IMR-90 (cell line): ENCODE results near the gene IL22RA2.

Source experiments
- CEBPB ChIP-seq: IDR thresholded peaks from 2 replicates; pipeline ENCODE4 v1.6.1; 2012; ENCODE audit warnings: low read depth, low read length, improper control_type of control experiment
- FOS ChIP-seq: fragments of 150-350 bp; IDR thresholded peaks from 2 replicates; pipeline ENCODE4 v1.6.1; 2016; ENCODE audit warnings: low read depth, low read length
- POLR2A ChIP-seq: IDR thresholded peaks from 2 replicates; pipeline ENCODE4 v1.6.1; 2012; ENCODE audit warnings: mild to moderate bottlenecking, low read depth, low read length
- RAD21 ChIP-seq: IDR thresholded peaks from 2 replicates; pipeline ENCODE4 v1.6.1; 2012; ENCODE audit warnings: low read length, improper control_type of control experiment
- RCOR1 ChIP-seq: IDR thresholded peaks from 2 replicates; pipeline ENCODE4 v1.6.1; 2012; ENCODE audit warnings: mild to moderate bottlenecking, low read length, improper control_type of control experiment; ENCODE audit not compliant: insufficient replicate concordance
- RFX5 ChIP-seq: IDR thresholded peaks from 2 replicates; pipeline ENCODE4 v1.8.0; 2012; ENCODE audit warnings: low read depth, mild to moderate bottlenecking, low read length, moderate library complexity
- USF2 ChIP-seq: fragments of 150-350 bp; IDR thresholded peaks from 2 replicates; pipeline ENCODE4 v1.6.1; 2017; ENCODE audit warnings: mild to moderate bottlenecking, antibody characterized with exemption, low read length, low read depth
- TF ChIP-seq, protein P1 (sequence below): conservative IDR thresholded peaks from 2 replicates; pipeline ENCODE4 v1.5.1; 2012; ENCODE audit warnings: mild to moderate bottlenecking, low read depth, low read length, improper control_type of control experiment

GRCh38 chr6:137197684-137198645, 24.5 kb upstream of the IL22RA2 start:
- TF ChIP-seq CEBPB (no peak), RCOR1 (no peak), RAD21 (no peak), USF2 (no peak), POLR2A (no peak), FOS (no peak), RFX5 (no peak)
- TF ChIP-seq, protein P1, sequence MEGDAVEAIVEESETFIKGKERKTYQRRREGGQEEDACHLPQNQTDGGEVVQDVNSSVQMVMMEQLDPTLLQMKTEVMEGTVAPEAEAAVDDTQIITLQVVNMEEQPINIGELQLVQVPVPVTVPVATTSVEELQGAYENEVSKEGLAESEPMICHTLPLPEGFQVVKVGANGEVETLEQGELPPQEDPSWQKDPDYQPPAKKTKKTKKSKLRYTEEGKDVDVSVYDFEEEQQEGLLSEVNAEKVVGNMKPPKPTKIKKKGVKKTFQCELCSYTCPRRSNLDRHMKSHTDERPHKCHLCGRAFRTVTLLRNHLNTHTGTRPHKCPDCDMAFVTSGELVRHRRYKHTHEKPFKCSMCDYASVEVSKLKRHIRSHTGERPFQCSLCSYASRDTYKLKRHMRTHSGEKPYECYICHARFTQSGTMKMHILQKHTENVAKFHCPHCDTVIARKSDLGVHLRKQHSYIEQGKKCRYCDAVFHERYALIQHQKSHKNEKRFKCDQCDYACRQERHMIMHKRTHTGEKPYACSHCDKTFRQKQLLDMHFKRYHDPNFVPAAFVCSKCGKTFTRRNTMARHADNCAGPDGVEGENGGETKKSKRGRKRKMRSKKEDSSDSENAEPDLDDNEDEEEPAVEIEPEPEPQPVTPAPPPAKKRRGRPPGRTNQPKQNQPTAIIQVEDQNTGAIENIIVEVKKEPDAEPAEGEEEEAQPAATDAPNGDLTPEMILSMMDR, result no peak
